Heart left ventricle (tissue), 16 donors: ENCODE measurements around the gene VAMP2. TPM values are rescaled to one million over a fixed set of nuclear protein-coding genes. Genes with fewer than 3 reads are reported as not detected.

Experiments used
- ATAC-seq, 4 donors: fragments of 200-7000 bp; cut with Tn5 transposase; one replicate each; pipeline ENCODE4 v1.9.1; 2020 to 2022; ENCODE audit warnings: moderate library complexity in 4 of 4, mild to moderate bottlenecking in 3 of 4, moderate number of reproducible peaks in 1 of 4
- DNase-seq, 5 donors: peaks; one replicate each; pipeline ENCODE4 v3.0.0-alpha.2; 2020
- H3K27ac ChIP-seq, 12 donors: fragments of 200-600 bp; sonication (generic) in 4 of 12; one replicate each; pipeline versions ENCODE4 v1.5.0 to v1.8.0; 2016 to 2022; ENCODE audit warnings: mild to moderate bottlenecking in 2 of 12
- H3K27me3 ChIP-seq, 9 donors: fragments of 200-600 bp; sonication (generic) in 2 of 9; one replicate each; pipeline versions ENCODE4 v1.5.1 to v1.8.0; 2016 to 2022; ENCODE audit warnings: mild to moderate bottlenecking in 3 of 9
- H3K36me3 ChIP-seq, 9 donors: fragments of 200-600 bp; sonication (generic) in 2 of 9; one replicate each; pipeline versions ENCODE4 v1.5.0 to v1.8.0; 2018 to 2022; ENCODE audit warnings: mild to moderate bottlenecking in 2 of 9
- H3K4me1 ChIP-seq, 12 donors: fragments of 200-600 bp; sonication (generic) in 4 of 12; one replicate each; pipeline versions ENCODE4 v1.5.0 to v1.8.0; 2016 to 2022; ENCODE audit warnings: mild to moderate bottlenecking in 3 of 12
- H3K4me3 ChIP-seq, 12 donors: fragments of 200-600 bp; sonication (generic) in 4 of 12; one replicate each; pipeline versions ENCODE4 v1.5.0 to v1.8.0; 2017 to 2022; ENCODE audit warnings: mild to moderate bottlenecking in 9 of 12, moderate library complexity in 4 of 12
- H3K9me3 ChIP-seq, 12 donors: fragments of 200-600 bp; sonication (generic) in 4 of 12; one replicate each; pipeline versions ENCODE4 v1.5.0 to v1.8.0; 2016 to 2022; ENCODE audit warnings: mild to moderate bottlenecking in 1 of 12
- POLR2A ChIP-seq, 2 donors: fragments of 450-650 bp; IDR thresholded peaks; one replicate each; pipeline ENCODE4 v1.6.1; 2017; ENCODE audit warnings: antibody characterized with exemption in 2 of 2, mild to moderate bottlenecking in 2 of 2, moderate library complexity in 2 of 2
- WGBS, 4 donors: extraction: QIAGEN DNeasy Blood & Tissue Kit in 2 of 4; methylation state at CpG; one replicate each; pipeline versions ENCODE4 v1.1.5 to v1.1.7; 2013 to 2018; 5-methylcytosine and 5-hydroxymethylcytosine counted together
- intact Hi-C, 10 donors: fragments of 100-400 bp; cut with DNase I; formaldehyde crosslinking; loops; one replicate each; pipeline versions ENCODE4 v1.11.1 to v1.14.2; 2022
- polyA plus RNA-seq, 2 donors: library from polyadenylated mRNA; stranded (reverse); fragments of 200-250 nt; gene quantifications; one replicate each; pipeline ENCODE4 v1.2.3, GENCODE V29; 2013
- total RNA-seq, 9 donors: library from RNA; depleted of rRNA in 2 of 9; stranded (reverse); fragments of >200 nt in 2 of 9; fragmentation: NEBNext Ultra II Directional in 3 of 9; extraction: Animal tissue kit (Norgen Biotek cat#: 25700) in 3 of 9; gene quantifications; one replicate each; pipeline versions ENCODE4 v1.1.0 to v1.2.4, GENCODE V29; 2016 to 2023
- TF ChIP-seq, protein P1 (sequence below), 12 donors: fragments of 200-600 bp; sonication (generic) in 4 of 12; IDR thresholded peaks; one replicate each; pipeline versions ENCODE4 v1.5.0 to v1.8.0; 2018 to 2022; ENCODE audit warnings: antibody characterized with exemption in 12 of 12, mild to moderate bottlenecking in 5 of 12
- donor health status: ischemic (EF 13 %, LVEDD 7.1; RV severe dilation, severe dysfunction).
- donor health status: healthy with polysubstance abuse.
- donor health status: DM: no; HTN: yes; CAD: no.
- donor health status: DM: no; HTN: no; CAD: no.
- donor health status: ischemic (EF 25% LVEDD 6.9; RV normal size, moderate dysfunction).
- donor health status: ischemic (EF 25% LVEDD 5.7; RV mildly dilated, moderate dysfunction).
- donor health status: healthy.
- donor health status: DM: yes; HTN: yes; CAD: no.
- donor health status: ischemic (EF 35%, LVEDD 5.7; RV mildly dilated, moderate dysfunction).
- donor health status: nonischemic (EF 11% LVEDD 7.7; RV severe dilation, severe dysfunction).
- donor health status: DM: yes; HTN: yes; CAD: no.
- donor health status: PGD.
- donor health status: ischemic (EF 29% LVEDD 5.4; RV normal size, mild dysfunction).
- donor health status: nonischemic (EF 23%, LVEDD 6.1; RV moderate dilation, normal function).

VAMP2 gene
- total and polyA plus RNA-seq, 11 donors = 21.5 to 67.2 (median 50.6) TPM

DNA sequence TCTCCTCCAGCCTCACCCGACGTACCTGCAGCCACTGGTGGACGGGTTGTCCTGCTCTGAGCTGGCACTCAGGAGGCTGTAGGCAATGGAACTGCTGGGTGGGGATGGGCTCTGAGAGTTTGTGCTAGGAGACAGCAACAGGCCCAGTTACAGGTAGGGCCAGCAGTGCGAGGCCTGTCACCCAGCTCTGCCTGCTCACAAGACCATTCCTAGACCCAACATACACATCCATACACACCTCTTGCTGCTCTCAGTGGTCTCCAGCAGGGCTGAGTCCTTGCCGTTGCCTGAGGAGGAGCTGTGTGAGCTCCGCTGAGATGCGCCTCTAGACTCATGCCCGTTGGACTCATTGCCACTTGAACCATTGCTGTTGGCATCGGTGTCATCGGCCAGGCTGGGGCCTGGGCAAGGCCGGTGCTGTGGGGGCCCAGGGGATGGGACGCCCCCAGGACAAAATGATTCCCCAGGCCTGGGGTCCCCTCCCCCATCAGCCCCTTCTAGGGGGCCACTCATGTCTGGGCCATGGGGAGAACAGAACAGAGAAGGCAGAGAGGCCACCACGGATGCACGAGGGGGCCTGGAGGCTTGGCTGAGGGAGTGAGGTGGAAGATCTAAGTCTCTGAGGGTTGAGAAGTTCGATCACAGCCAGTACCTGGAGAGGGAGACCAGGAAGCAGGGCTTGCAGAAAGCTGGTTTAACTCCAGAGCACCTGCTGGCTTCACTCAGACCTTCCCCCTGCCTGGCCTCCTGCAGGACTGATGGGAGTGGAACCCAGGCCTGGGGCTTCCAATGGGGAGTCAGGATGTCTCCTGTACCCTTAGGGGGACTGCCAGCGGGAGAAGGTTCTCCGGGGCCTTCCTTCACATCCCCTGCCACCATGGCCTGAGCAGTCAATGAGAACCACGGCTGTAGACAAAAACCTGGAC is 12.3 kb downstream of the VAMP2 start:
- ATAC-seq = no peak
- H3K27ac ChIP-seq = peak overlapping the region; percentile 98 to 100 (median 100)
- DNase-seq = peak in 2 of 5 donors; percentile 48 to 51
- peaks cover 6 to 61% (median 54%) of the 10 kb centered on the region in 9 donors for H3K36me3 ChIP-seq
- no peaks in the 10 kb centered on the region for H3K9me3 ChIP-seq
- 38 to 67% (median 65%) methylated on average over 9 to 18 of the region's 18 CpGs for whole genome bisulfite sequencing, 4 donors
- peaks cover 21 to 71% (median 47%) of the 10 kb centered on the region in 12 donors for H3K4me1 ChIP-seq
- TF ChIP-seq POLR2A (IDR thresholded peaks at IDR 0.05) = no peak
- TF ChIP-seq, protein P1, sequence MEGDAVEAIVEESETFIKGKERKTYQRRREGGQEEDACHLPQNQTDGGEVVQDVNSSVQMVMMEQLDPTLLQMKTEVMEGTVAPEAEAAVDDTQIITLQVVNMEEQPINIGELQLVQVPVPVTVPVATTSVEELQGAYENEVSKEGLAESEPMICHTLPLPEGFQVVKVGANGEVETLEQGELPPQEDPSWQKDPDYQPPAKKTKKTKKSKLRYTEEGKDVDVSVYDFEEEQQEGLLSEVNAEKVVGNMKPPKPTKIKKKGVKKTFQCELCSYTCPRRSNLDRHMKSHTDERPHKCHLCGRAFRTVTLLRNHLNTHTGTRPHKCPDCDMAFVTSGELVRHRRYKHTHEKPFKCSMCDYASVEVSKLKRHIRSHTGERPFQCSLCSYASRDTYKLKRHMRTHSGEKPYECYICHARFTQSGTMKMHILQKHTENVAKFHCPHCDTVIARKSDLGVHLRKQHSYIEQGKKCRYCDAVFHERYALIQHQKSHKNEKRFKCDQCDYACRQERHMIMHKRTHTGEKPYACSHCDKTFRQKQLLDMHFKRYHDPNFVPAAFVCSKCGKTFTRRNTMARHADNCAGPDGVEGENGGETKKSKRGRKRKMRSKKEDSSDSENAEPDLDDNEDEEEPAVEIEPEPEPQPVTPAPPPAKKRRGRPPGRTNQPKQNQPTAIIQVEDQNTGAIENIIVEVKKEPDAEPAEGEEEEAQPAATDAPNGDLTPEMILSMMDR (IDR thresholded peaks at IDR 0.05) = no peak
- H3K4me3 ChIP-seq = peak overlapping the region in 11 of 12 donors; percentile 60 to 97 (median 85)
- H3K27me3 ChIP-seq = no peaks in the 10 kb centered on the region
- intact Hi-C loops = loop anchor here in 4 of 10 donors (1.0 to 10.0 kb wide), 4 partner anchors 11 to 308 kb away; partner anchors contain the start of genes CYB5D1 (in 1 of the 4), NAA38 (in 1 of the 4) and TMEM88 (in 1 of the 4)

DNA sequence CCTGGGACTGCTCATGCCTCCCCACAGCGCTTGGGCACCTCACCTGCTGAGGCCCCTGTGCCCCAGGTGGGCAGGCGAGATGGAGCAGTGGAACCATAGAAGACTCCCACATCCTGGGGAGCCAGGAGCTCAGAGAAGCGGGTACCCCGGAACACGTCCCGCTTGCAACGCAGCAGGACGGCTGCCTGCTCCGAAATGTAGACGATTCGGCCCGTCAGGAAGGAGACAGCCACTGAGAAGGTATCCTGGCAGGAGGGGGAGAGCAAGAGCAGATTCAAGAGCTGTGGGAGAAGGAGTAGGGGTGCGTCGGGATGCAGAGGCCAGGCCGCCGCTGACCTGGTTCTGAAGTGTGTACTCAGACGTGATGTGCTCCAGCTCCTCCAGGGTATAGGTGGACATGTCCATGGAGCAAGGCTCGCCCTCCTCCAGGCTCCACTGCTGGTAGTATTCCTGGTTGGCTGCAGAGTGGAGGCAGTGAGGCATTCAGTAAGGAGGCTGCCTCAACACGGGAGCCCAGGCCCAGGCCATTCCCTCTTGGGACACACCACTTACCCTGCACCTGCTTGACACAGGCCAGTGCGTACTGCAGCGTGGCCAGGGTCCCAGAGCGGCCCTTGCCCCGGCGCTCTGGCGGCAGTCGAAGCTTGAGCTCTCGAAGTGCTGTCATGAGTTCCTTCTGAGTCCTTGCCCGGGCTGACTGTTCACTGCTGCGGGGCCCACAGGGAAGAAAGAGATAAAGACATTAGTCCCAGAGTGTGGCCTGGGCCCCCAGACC is 13.1 kb downstream of the VAMP2 start:
- peaks cover 21 to 75% (median 44%) of the 10 kb centered on the region in 12 donors for H3K4me1 ChIP-seq
- intact Hi-C loops = loop anchor here in 4 of 10 donors (5.0 to 10.0 kb wide), 3 partner anchors 295 to 307 kb away; partner anchors contain the start of genes CYB5D1 (in 1 of the 4), NAA38 (in 1 of the 4) and TMEM88 (in 1 of the 4)
- TF ChIP-seq, protein P1 (IDR thresholded peaks at IDR 0.05) = no peak
- WGBS, 4 donors = 80 to 86% (median 85%) methylated on average over 24 to 29 of the region's 29 CpGs
- H3K27ac ChIP-seq = peak overlapping the region in 10 of 12 donors; percentile 98 to 100 (median 100)
- peak in 1 of 5 donors; percentile 63 for DNase-seq
- no peaks in the 10 kb centered on the region for H3K9me3 ChIP-seq
- peaks cover 6 to 69% (median 63%) of the 10 kb centered on the region in 9 donors for H3K36me3 ChIP-seq
- ATAC-seq = no peak
- no peaks in the 10 kb centered on the region for H3K27me3 ChIP-seq
- H3K4me3 ChIP-seq = peak overlapping the region in 3 of 12 donors; percentile 86 to 97 (median 95)

DNA sequence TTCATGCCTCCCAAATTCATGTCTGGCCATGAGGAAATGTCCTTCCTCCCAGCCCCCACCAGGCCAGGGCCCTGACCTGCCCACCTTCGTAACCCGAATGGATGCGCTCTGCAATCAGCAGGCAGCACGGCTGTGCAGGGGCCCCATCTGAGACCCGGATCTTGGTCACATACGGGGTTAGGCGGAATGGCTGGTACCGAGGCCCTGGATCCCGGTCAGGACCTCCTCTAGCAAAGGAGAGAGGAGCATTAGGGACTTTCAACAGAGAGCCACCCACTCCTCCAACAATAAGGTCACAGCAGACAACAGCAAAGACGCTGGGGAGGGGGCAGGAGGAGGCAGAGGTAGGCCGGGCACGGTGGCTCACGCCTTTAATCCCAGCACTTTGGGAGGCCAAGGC is 14.2 kb downstream of the VAMP2 start:
- 84 to 92% (median 87%) methylated on average over 13 of the region's 13 CpGs for WGBS, 4 donors

More for the DNA sequence above, 14.2 kb downstream of the VAMP2 start:
- Histone ChIP-seq H3K36me3 (peaks cover 9 to 80% (median 73%) of the 10 kb centered on the region in 9 donors), H3K9me3 (no peaks in the 10 kb centered on the region), H3K4me1 (peaks cover 20 to 76% (median 40%) of the 10 kb centered on the region in 12 donors), H3K27me3 (no peaks in the 10 kb centered on the region), H3K27ac (peak overlapping the region in 6 of 12 donors; percentile 7 to 100 (median 44)), H3K4me3 (no peak overlapping the region)
- no peak for ATAC-seq
- intact Hi-C loops = loop anchor here in 1 of 10 donors (10.0 kb wide), 1 partner anchor 304 kb away; no protein-coding TSS in a partner anchor
- TF ChIP-seq, protein P1 (IDR thresholded peaks at IDR 0.05) = no peak
- TF ChIP-seq POLR2A (IDR thresholded peaks at IDR 0.05) = no peak
- DNase-seq = peak in 1 of 5 donors; percentile 48
